K562 (cell line): Measurements from ENCODE around the gene AFF3.

Experiments
- BRD9 ChIP-seq: fragments of 450-650 bp; IDR thresholded peaks from 2 replicates; pipeline ENCODE4 v1.6.1; 2018; ENCODE audit warnings: low read depth; ENCODE audit not compliant: partially characterized antibody
- CBFA2T2 ChIP-seq: fragments of 450-650 bp; conservative IDR thresholded peaks from 2 replicates; pipeline ENCODE4 v1.6.1; 2017; ENCODE audit warnings: mild to moderate bottlenecking
- CSDE1 ChIP-seq, 2 experiments: fragments of 450-650 bp; IDR thresholded peaks; 2 replicates each; pipeline ENCODE4 v1.6.1; 2016; ENCODE audit warnings: mild to moderate bottlenecking in 1 of 2
- E2F4 ChIP-seq: sonication (generic); formaldehyde crosslinking; IDR thresholded peaks from 2 replicates; pipeline ENCODE4 v1.8.0; 2022; ENCODE audit warnings: mild to moderate bottlenecking, low read depth, missing genetic modification reagents
- FOS ChIP-seq: IDR thresholded peaks from 3 replicates; pipeline ENCODE4 v1.6.1; 2011; ENCODE audit not compliant: insufficient read length; ENCODE audit errors: extremely low read depth
- FOXJ3 ChIP-seq: sonication (generic); formaldehyde crosslinking; IDR thresholded peaks from 2 replicates; pipeline ENCODE4 v1.4.0; 2020; ENCODE audit warnings: mild to moderate bottlenecking, missing genetic modification reagents
- NFYB ChIP-seq: IDR thresholded peaks from 2 replicates; pipeline ENCODE4 v1.6.1; 2011; ENCODE audit warnings: mild to moderate bottlenecking, moderate library complexity; ENCODE audit not compliant: insufficient read length; ENCODE audit errors: extremely low read depth
- RFX5 ChIP-seq: IDR thresholded peaks from 2 replicates; pipeline ENCODE4 v1.6.1; 2011; ENCODE audit warnings: low read depth, mild to moderate bottlenecking, improper control_type of control experiment, low read length
- SIRT6 ChIP-seq: IDR thresholded peaks from one replicate; pipeline ENCODE4 v1.6.1; 2012; ENCODE audit warnings: low read depth, mild to moderate bottlenecking, control low read depth, inconsistent platforms, low read length, moderate library complexity
- USF2 ChIP-seq: sonication (generic); formaldehyde crosslinking; IDR thresholded peaks from 2 replicates; pipeline ENCODE4 v1.5.0; 2020; ENCODE audit warnings: missing genetic modification reagents
- TF ChIP-seq, protein P1 (sequence below): fragments of 250-450 bp; sonication (Bioruptor Pico); IDR thresholded peaks from 2 replicates; pipeline ENCODE4 v1.4.0; 2020; ENCODE audit warnings: mild to moderate bottlenecking

GRCh38 chr2:99611034-99611433 is 531.4 kb downstream of the AFF3 start:
- TF ChIP-seq FOXJ3 (CRISPR knock-in tag) (no peak), FOS (no peak), RFX5 (no peak), E2F4 (CRISPR knock-in tag) (no peak), NFYB (no peak), CSDE1 (IDR thresholded peaks at IDR 0.05) (no peak), BRD9 (no peak), USF2 (CRISPR knock-in tag) (no peak), SIRT6 (no peak), CBFA2T2 (no peak)
- TF ChIP-seq, protein P1, sequence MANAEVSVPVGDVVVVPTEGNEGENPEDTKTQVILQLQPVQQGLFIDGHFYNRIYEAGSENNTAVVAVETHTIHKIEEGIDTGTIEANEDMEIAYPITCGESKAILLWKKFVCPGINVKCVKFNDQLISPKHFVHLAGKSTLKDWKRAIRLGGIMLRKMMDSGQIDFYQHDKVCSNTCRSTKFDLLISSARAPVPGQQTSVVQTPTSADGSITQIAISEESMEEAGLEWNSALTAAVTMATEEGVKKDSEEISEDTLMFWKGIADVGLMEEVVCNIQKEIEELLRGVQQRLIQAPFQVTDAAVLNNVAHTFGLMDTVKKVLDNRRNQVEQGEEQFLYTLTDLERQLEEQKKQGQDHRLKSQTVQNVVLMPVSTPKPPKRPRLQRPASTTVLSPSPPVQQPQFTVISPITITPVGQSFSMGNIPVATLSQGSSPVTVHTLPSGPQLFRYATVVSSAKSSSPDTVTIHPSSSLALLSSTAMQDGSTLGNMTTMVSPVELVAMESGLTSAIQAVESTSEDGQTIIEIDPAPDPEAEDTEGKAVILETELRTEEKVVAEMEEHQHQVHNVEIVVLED = no peak
